Measurements from ENCODE around the gene DOCK6.

DNA sequence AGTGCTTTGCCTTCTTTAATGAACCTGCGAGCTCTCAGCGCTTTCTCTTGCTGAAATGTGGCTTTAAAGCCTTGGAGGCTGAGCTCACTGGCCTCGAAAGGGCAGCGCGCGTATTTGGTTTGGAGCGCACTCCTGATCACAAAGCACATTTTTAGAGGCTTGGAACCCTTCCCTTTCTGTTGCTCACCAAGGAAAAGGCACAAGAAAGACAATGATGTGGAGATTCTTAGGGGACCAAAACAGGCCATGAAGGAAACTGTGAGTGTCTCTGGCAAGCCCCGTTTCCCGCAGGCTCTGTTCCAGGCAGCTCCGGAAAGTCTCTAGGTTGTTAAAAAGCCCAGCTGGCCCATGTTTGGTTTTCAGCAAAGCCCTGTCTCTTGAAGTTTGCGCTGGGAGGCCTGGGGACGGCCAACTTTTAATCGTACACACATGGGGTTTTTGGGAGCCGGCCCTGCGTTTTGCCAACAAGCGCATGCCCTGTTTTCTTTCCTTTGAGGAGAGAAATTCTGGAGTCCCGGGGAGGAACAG, 97.4 kb downstream of the DOCK6 start:
- TF ChIP-seq, protein P1, sequence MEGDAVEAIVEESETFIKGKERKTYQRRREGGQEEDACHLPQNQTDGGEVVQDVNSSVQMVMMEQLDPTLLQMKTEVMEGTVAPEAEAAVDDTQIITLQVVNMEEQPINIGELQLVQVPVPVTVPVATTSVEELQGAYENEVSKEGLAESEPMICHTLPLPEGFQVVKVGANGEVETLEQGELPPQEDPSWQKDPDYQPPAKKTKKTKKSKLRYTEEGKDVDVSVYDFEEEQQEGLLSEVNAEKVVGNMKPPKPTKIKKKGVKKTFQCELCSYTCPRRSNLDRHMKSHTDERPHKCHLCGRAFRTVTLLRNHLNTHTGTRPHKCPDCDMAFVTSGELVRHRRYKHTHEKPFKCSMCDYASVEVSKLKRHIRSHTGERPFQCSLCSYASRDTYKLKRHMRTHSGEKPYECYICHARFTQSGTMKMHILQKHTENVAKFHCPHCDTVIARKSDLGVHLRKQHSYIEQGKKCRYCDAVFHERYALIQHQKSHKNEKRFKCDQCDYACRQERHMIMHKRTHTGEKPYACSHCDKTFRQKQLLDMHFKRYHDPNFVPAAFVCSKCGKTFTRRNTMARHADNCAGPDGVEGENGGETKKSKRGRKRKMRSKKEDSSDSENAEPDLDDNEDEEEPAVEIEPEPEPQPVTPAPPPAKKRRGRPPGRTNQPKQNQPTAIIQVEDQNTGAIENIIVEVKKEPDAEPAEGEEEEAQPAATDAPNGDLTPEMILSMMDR (conservative IDR thresholded peaks at IDR 0.05; ENCODE audit: low read length), result no peak
- no peak for TF ChIP-seq EZH2phosphoT487 (IDR thresholded peaks at IDR 0.05; ENCODE audit: borderline replicate concordance, low read depth, low read length)
